ENCODE data around the gene INSIG1. TPM values are rescaled to one million over a fixed set of nuclear protein-coding genes. Genes with fewer than 3 reads are reported as not detected.

INSIG1 gene
- total RNA-seq, 1 experiment from 2014 or later = 53.4 TPM

DNA sequence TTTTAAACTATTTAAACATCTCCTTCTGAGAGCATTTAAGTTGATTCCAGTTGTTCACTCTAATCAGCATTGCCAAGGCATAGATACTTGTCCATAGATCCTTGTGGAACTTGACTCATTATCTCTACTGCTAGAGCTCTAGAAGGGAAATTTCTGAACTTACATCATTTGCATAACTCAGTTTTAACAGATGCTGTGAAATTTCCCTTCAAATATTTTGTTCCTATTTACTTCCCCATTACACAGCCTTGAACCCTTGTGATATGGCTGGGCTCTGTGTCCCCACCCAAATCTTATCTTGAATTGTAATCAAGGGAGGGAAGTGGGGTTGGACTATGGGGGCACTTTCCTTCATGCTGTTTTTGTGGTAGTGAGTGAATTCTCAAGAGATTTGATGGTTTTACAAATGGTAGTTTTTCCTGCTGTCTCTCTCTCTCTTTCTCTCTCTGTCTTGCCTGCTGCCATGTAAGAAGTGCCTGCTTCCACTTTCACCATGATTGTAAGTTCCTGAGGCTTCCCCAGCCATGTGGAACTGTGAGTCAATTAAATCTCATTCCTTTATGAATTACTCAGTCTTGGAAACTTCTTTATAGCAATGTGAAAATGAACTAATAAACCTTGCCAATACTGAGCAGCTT is 25.4 kb downstream of the INSIG1 start:
- Histone ChIP-seq H3K4me1 (ENCODE audit: insufficient read depth, low read length, poor library complexity, severe bottlenecking) (no peaks in the 10 kb centered on the region), H3K4me3 (ENCODE audit: low read depth, low read length, poor library complexity, severe bottlenecking) (no peak overlapping the region), H3K36me3 (ENCODE audit: insufficient read depth, low read length, poor library complexity, severe bottlenecking) (no peaks in the 10 kb centered on the region), H3K9me3 (ENCODE audit: low read depth, low read length, poor library complexity, severe bottlenecking) (peaks cover 6% of the 10 kb centered on the region), H3K27ac (ENCODE audit: low read depth, low read length, poor library complexity, severe bottlenecking) (no peak overlapping the region), H3K27me3 (replicated peaks; ENCODE audit: insufficient read depth, low read depth, low read length, poor library complexity) (peaks cover 34% of the 10 kb centered on the region)
- BruUV-seq (replicated peaks) = no TSS peak
- no peak for TF ChIP-seq CTCF (conservative IDR thresholded peaks at IDR 0.05; ENCODE audit: low read depth, low read length)
- no peak for TF ChIP-seq EZH2 (IDR thresholded peaks at IDR 0.05; ENCODE audit: borderline replicate concordance, low read depth, low read length, poor library complexity, severe bottlenecking)
- no peak for DNase-seq (ENCODE audit: low spot score)
- intact Hi-C loops (cut with micrococcal nuclease; ENCODE audit: unreplicated experiment) = no loop called here
- POLR2A ChIA-PET (ENCODE audit: low non-redundant PET) = no interaction called here
- CTCF ChIA-PET = no interaction called here

DNA sequence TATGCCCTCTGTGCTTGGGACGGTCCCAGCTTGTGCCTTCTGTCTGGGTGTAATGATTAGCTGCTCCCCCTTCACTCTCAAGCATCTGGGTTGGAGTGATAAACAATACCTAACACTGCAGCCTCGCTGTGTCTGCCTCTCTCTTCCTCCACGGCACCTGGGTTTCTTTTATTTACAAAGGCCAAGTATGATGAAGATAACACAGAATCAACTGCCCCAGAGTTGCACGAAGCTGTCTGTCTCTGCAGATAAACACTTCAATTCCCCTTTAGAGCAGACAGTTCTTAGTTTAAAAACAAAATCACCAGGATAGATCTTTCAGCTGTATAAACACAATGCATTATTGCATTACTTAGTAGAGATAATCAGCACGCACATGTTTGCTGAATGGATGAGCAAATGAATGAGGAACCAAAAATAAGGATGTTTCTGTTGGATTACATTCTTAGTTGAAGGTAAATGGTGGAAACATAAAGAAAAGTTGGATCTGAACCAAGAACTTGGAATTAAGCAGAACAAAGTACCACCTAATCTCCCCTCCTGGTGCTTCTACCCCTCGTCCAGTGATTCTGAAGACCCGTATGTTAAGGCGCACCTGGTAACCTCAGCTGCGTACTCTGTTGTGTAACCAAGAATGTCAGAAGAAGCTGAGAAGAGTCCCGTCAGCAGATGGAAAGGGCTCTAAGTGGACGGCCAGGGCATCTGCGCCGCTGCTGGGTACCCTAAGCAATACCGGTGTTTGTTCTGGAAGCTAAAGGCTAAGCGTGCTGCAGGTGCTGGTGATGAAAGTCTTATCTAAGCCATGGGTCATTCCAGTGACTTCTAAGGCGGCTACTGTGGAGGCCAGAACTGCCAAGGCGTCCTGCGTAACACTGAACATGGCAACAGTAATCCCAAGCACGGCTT is 26.6 kb downstream of the INSIG1 start:
- Histone ChIP-seq H3K4me1 (ENCODE audit: insufficient read depth, low read length, poor library complexity, severe bottlenecking) (no peaks in the 10 kb centered on the region), H3K27me3 (replicated peaks; ENCODE audit: insufficient read depth, low read depth, low read length, poor library complexity) (peaks cover 33% of the 10 kb centered on the region), H3K27ac (ENCODE audit: low read depth, low read length, poor library complexity, severe bottlenecking) (no peak overlapping the region), H3K9me3 (ENCODE audit: low read depth, low read length, poor library complexity, severe bottlenecking) (peaks cover 6% of the 10 kb centered on the region), H3K4me3 (ENCODE audit: low read depth, low read length, poor library complexity, severe bottlenecking) (no peak overlapping the region), H3K36me3 (ENCODE audit: insufficient read depth, low read length, poor library complexity, severe bottlenecking) (no peaks in the 10 kb centered on the region)
- BruUV-seq (replicated peaks) = no TSS peak
- intact Hi-C loops (cut with micrococcal nuclease; ENCODE audit: unreplicated experiment) = no loop called here
- TF ChIP-seq EZH2 (IDR thresholded peaks at IDR 0.05; ENCODE audit: borderline replicate concordance, low read depth, low read length, poor library complexity, severe bottlenecking) (no peak), CTCF (conservative IDR thresholded peaks at IDR 0.05; ENCODE audit: low read depth, low read length) (no peak)
- ChIA-PET CTCF (no interaction called here), POLR2A (ENCODE audit: low non-redundant PET) (interaction anchor here (0.6 kb wide), 1 partner anchor 22 kb away, joined by 3 read pairs; no protein-coding TSS in a partner anchor)
- DNase-seq (ENCODE audit: low spot score) = no peak

DNA sequence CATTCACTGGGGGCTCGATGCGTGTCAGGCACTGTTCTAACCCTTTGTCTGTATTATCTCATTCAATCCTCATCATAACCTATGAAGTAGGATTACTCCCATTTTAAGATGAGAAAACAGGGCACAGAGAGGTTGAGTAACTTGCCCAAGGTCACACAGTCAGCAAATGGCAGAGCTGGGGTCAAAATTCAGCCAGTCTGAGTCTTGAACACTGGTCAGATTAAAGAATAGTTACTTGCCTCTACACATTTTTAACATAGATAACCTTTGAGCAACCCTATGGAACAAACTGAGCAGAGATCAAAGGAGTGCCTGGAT is 27.2 kb downstream of the INSIG1 start:
- CTCF ChIA-PET = no interaction called here
- no TSS peak for BruUV-seq (replicated peaks)
- no peaks in the 10 kb centered on the region for H3K36me3 ChIP-seq (ENCODE audit: insufficient read depth, low read length, poor library complexity, severe bottlenecking)
- H3K9me3 ChIP-seq (ENCODE audit: low read depth, low read length, poor library complexity, severe bottlenecking) = peaks cover 6% of the 10 kb centered on the region
- intact Hi-C loops (cut with micrococcal nuclease; ENCODE audit: unreplicated experiment) = no loop called here
- POLR2A ChIA-PET (ENCODE audit: low non-redundant PET) = no interaction called here
- TF ChIP-seq EZH2 (IDR thresholded peaks at IDR 0.05; ENCODE audit: borderline replicate concordance, low read depth, low read length, poor library complexity, severe bottlenecking) = no peak
- TF ChIP-seq CTCF (conservative IDR thresholded peaks at IDR 0.05; ENCODE audit: low read depth, low read length) = no peak
- no peak overlapping the region for H3K4me3 ChIP-seq (ENCODE audit: low read depth, low read length, poor library complexity, severe bottlenecking)
- H3K27ac ChIP-seq (ENCODE audit: low read depth, low read length, poor library complexity, severe bottlenecking) = no peak overlapping the region
- peaks cover 29% of the 10 kb centered on the region for H3K27me3 ChIP-seq (replicated peaks; ENCODE audit: insufficient read depth, low read depth, low read length, poor library complexity)
- DNase-seq (ENCODE audit: low spot score) = no peak
- H3K4me1 ChIP-seq (ENCODE audit: insufficient read depth, low read length, poor library complexity, severe bottlenecking) = no peaks in the 10 kb centered on the region
